ENCODE measurements around the gene CREM.

GRCh38 chr10:35166607-35167006 lies 40.0 kb downstream of the CREM start:
- TF ChIP-seq CTCF (IDR thresholded peaks at IDR 0.05; ENCODE audit: low read depth, low read length) (no peak), EZH2phosphoT487 (IDR thresholded peaks at IDR 0.05; ENCODE audit: low read depth) (no peak)

All from OCI-LY3 (cell line).